Glutamatergic neuron (in vitro differentiated cells): ENCODE results near the gene RAD51B. TPM values are rescaled to one million over a fixed set of nuclear protein-coding genes. Genes with fewer than 3 reads are reported as not detected.

ENCODE experiments used
- DNase-seq: peaks from one replicate; pipeline ENCODE4 v3.0.0; 2022
- H3K27ac Mint-ChIP-seq: one replicate; pipeline ENCODE4 v1.8.0; 2020; ENCODE audit warnings: mild to moderate bottlenecking, mixed read lengths, inconsistent platforms; ENCODE audit not compliant: unreplicated experiment
- H3K27me3 Mint-ChIP-seq: one replicate; pipeline ENCODE4 v1.8.0; 2020; ENCODE audit warnings: mild to moderate bottlenecking, moderate library complexity, mixed read lengths, inconsistent platforms; ENCODE audit not compliant: unreplicated experiment
- H3K36me3 Mint-ChIP-seq: one replicate; pipeline ENCODE4 v1.8.0; 2020; ENCODE audit warnings: mild to moderate bottlenecking, mixed read lengths, inconsistent platforms; ENCODE audit not compliant: unreplicated experiment
- H3K4me1 Mint-ChIP-seq: one replicate; pipeline ENCODE4 v1.8.0; 2020; ENCODE audit warnings: mild to moderate bottlenecking, low read depth, mixed read lengths, inconsistent platforms; ENCODE audit not compliant: unreplicated experiment
- H3K4me3 Mint-ChIP-seq: one replicate; pipeline ENCODE4 v1.8.0; 2020; ENCODE audit warnings: mild to moderate bottlenecking, mixed read lengths, inconsistent platforms; ENCODE audit not compliant: unreplicated experiment
- H3K9me3 Mint-ChIP-seq: one replicate; pipeline ENCODE4 v1.8.0; 2020; ENCODE audit warnings: mild to moderate bottlenecking, moderate library complexity, mixed read lengths, inconsistent platforms; ENCODE audit not compliant: unreplicated experiment
- CTCF ChIP-seq: fragments of 200-600 bp; sonication (generic); IDR thresholded peaks from one replicate; pipeline ENCODE4 v1.5.0; 2021; ENCODE audit not compliant: partially characterized antibody, unreplicated experiment
- total RNA-seq: library from RNA; stranded (reverse); fragmentation: NEBNext Ultra II Directional; extraction: Animal tissue kit (Norgen Biotek cat#: 25700); gene quantifications from one replicate; pipeline ENCODE4 v1.2.1, GENCODE V29; 2021; ENCODE audit not compliant: unreplicated experiment

The RAD51B gene
- total RNA-seq, 1 donor from 2014 or later, result 9.7 TPM

DNA sequence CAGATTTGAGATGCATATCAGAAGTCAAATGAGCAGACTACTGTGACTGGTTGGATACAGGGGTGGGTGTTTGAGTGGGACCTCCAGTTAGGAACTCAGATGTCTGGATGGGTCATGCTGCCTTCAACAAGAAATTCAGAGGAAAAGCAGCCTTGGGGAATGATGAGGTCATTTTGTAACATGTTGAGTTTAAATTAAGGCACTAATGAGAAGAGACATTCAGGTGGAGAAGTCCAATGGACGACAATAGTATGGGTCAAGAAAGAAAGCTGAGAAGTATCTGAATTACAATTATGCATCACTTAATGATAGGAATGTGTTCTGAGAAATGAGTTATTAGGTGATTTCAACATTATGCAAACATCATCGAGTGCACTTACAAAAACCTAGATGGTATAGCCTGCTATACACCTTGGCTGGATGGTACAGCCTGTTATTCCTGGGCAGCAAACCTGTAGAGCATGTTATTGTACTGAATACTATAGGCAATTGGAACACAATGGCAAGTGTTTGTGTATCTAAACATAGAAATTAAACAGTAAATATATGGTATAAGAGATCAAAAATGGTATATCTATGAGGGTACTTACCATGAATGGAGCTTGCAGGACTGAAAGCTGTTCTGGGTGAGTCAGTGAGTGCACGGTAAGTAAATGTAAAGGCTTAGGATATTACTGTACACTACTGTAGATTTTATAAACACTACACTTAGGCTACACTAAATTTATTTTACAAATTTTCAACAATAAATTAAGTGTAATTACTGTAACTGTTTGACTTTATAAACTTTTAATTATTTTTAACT lies 414.7 kb downstream of the RAD51B start:
- no peak for DNase-seq
- H3K4me3 Mint-ChIP-seq, result no peak overlapping the region
- no peak overlapping the region for H3K27ac Mint-ChIP-seq
- no peaks in the 10 kb centered on the region for H3K9me3 Mint-ChIP-seq
- no peaks in the 10 kb centered on the region for H3K36me3 Mint-ChIP-seq
- no peaks in the 10 kb centered on the region for H3K4me1 Mint-ChIP-seq
- TF ChIP-seq CTCF, result no peak
- H3K27me3 Mint-ChIP-seq, result no peaks in the 10 kb centered on the region

- no peaks in the 10 kb centered on the region for H3K9me3 Mint-ChIP-seq
- TF ChIP-seq CTCF, result no peak
- no peaks in the 10 kb centered on the region for H3K36me3 Mint-ChIP-seq
- H3K27ac Mint-ChIP-seq, result no peak overlapping the region
- H3K4me3 Mint-ChIP-seq, result no peak overlapping the region
- H3K27me3 Mint-ChIP-seq, result no peaks in the 10 kb centered on the region
- no peaks in the 10 kb centered on the region for H3K4me1 Mint-ChIP-seq
- DNase-seq, result no peak
Observed at GRCh38 chr14:68235011-68235410, 415.4 kb downstream of the RAD51B start.

- Mint-ChIP-seq H3K36me3 (no peaks in the 10 kb centered on the region), H3K4me3 (no peak overlapping the region), H3K27me3 (no peaks in the 10 kb centered on the region), H3K9me3 (no peaks in the 10 kb centered on the region), H3K27ac (no peak overlapping the region), H3K4me1 (no peaks in the 10 kb centered on the region)
- no peak for DNase-seq
- no peak for TF ChIP-seq CTCF
Observed at GRCh38 chr14:68236582-68237458, 417.2 kb downstream of the RAD51B start.

DNA sequence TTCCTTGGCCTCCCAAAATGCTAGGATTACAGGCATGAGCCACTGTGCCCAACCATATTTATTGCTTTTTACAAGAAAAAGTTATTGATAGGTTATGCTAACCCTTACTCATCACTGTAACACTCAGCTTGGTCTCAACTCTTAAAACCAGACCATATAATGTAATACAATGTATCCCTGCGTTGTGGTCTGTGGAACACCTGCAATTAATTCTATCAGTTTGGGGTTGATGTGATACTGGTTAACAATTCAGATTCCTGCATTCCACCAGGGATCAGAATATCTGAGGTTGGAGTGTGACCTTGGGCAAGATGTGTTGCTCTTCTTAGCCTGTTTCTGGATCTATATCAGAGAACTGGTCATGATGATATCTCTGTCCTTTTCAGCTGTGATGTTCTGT lies 419.0 kb downstream of the RAD51B start:
- H3K27ac Mint-ChIP-seq, result no peak overlapping the region
- no peaks in the 10 kb centered on the region for H3K27me3 Mint-ChIP-seq
- H3K4me1 Mint-ChIP-seq, result no peaks in the 10 kb centered on the region

More for the DNA sequence above, 419.0 kb downstream of the RAD51B start:
- DNase-seq, result no peak
- H3K36me3 Mint-ChIP-seq, result no peaks in the 10 kb centered on the region
- TF ChIP-seq CTCF, result no peak
- no peaks in the 10 kb centered on the region for H3K9me3 Mint-ChIP-seq
- H3K4me3 Mint-ChIP-seq, result no peak overlapping the region
